Subcutaneous adipose tissue (tissue), 4 donors: ENCODE measurements around the gene EIF2S2. TPM values are rescaled to one million over a fixed set of nuclear protein-coding genes. Genes with fewer than 3 reads are reported as not detected.

Source experiments
- total RNA-seq, 4 donors: library from RNA; depleted of rRNA; stranded (reverse); fragments of >200 nt; gene quantifications; one replicate each; pipeline ENCODE4 v1.1.0, GENCODE V29; 2016
- TF ChIP-seq, protein P1 (sequence below): fragments of 450-650 bp; IDR thresholded peaks from one replicate; pipeline ENCODE4 v1.5.1; 2016; ENCODE audit warnings: low read depth, mild to moderate bottlenecking, control low read depth, antibody characterized with exemption, moderate library complexity

The EIF2S2 gene
- total RNA-seq, 4 donors from 2014 or later = 41.6 to 86.6 (median 49.7) TPM

- TF ChIP-seq, protein P1, sequence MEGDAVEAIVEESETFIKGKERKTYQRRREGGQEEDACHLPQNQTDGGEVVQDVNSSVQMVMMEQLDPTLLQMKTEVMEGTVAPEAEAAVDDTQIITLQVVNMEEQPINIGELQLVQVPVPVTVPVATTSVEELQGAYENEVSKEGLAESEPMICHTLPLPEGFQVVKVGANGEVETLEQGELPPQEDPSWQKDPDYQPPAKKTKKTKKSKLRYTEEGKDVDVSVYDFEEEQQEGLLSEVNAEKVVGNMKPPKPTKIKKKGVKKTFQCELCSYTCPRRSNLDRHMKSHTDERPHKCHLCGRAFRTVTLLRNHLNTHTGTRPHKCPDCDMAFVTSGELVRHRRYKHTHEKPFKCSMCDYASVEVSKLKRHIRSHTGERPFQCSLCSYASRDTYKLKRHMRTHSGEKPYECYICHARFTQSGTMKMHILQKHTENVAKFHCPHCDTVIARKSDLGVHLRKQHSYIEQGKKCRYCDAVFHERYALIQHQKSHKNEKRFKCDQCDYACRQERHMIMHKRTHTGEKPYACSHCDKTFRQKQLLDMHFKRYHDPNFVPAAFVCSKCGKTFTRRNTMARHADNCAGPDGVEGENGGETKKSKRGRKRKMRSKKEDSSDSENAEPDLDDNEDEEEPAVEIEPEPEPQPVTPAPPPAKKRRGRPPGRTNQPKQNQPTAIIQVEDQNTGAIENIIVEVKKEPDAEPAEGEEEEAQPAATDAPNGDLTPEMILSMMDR = no peak
These were observed 64.9 kb downstream of the EIF2S2 start for GRCh38 chr20:34047010-34047687.

DNA sequence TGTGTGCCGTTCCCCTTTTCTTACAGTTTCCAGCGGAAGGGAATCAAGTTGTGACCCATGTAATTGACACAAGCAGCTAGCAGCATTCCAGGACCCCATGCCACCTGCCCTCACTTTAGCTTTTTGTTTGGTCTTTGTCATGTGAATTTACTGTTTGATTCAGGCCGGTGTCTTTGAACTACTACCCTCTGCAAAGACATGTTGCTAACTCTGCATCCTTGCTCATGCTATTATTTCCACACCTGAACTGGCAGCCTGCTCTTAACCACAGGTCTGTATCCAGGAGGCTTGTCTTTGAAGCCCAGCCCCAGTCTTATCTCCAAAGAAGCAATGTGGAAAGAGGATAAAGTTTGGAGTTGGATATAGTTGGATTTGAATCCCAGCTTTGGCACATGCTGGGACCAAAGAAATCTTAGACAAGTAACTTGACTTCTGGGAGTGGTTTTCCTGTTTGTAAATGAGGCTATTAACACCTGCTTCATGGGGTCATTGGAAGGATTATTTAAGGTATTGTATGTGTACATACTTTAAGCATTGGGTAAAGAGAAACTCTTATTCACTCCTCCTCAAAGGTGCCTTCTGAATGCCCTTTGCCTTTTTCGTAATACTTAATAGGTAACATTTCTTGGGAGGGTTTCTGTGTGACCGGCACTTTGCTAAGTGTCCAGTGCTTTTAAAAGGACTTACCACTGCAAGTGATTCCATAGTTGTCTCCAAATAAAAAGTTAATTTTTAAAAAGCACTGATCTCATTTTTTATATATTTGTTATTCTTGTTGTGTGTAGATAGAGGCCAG lies 65.9 kb downstream of the EIF2S2 start:
- TF ChIP-seq, protein P1 = no peak

DNA sequence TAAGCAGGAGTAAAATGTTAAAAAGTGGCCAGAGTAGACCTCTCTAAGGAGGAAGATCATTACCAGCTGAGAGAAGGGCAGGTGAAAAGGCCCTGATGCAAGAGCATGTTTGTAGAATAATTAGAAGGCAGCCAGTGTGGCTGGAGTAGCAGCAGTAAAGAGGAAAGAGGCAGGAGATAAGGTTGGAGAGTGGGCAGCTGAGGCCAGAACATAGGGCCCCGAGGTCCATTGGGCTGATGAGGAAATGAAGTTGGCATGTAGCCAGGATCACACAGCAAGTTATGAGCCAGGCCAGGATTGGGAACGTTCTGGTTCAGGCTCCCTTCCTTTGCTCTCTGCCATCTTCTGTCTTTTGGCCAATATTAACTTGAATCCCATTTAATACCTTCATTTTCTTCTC lies 66.7 kb downstream of the EIF2S2 start:
- TF ChIP-seq, protein P1 = no peak

DNA sequence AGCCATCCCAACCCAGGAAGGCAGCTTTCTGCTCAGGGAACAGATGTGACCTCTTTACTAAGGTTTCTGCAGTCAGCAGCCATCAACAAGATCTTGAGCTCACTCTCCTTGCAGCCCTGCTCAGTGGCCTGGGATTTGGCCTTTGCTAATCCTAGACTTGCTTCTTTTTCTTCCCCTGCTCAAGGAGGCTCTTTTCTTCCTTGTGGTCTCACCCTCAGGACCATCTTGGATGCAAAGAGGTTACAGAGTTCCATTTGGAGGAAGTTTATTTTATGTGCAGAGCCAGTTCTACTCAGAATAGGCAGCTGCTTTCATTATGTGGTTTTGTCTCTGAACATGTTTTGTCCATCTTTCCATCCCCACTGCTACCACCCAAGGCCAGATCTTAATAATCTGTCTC lies 69.0 kb downstream of the EIF2S2 start:
- TF ChIP-seq, protein P1 = no peak

DNA sequence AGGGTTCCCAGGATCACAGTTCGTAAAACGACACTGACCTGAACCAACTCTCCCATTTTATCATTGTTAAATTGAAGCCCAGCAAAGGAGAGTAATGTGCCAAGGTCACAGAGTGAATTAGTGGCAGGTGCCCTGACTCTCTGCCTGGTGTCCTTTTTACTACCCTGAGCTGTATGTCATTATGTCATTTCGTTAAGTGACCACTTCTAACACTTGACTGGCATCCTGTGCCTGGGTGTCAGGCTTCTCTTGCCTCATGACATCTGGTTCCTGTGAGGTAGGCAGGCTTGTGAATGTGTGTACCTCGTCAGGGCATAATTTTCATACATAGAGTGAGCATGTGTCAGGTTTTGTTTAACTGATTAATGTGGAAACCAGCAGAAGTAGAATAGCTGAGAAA lies 69.8 kb downstream of the EIF2S2 start:
- TF ChIP-seq, protein P1 = no peak

GRCh38 chr20:34041226-34041625 lies 70.8 kb downstream of the EIF2S2 start:
- TF ChIP-seq, protein P1 = no peak

DNA sequence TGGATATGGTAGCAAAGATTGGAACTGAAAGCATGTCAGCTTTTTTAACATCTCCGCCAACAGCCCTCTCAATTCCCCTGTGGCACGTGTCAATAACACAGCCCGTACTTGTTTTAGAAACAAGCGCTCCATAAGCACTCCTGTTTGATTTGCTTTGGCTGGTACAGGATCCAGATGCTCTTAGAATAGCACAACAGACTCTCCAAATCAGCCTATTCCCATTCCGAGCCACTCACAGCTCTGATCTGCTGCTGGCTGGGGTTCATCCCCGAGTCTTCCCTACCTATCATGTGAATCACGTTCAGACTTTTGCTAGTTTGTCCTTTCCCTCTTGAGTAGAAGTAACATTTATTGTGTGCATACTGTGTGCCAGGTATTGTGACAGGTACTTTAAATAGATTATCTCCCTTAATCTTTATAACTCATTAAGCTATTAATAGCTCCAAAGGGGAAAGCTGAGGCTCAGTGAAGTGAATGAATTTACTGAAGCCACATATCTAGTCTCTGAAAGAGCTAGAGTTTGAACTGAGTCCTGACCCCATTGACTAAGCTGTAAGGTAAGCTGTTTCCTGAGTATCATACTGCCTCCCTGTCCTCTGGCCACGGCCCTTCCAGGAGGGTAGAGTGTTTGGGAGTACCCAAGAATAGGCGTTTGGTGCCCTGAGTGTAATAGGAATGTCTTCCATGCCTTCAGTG lies 71.6 kb downstream of the EIF2S2 start:
- TF ChIP-seq, protein P1 = no peak
